Esophagus squamous epithelium (tissue), 5 donors: ENCODE results near the gene TMC3. TPM values are rescaled to one million over a fixed set of nuclear protein-coding genes. Genes with fewer than 3 reads are reported as not detected.

Experiments
- DNase-seq: peaks from one replicate; lab custom pipeline; 2025; lab: John Stamatoyannopoulos, UW
- H3K27ac ChIP-seq, 4 donors: fragments of 200-600 bp; sonication (generic); one replicate each; pipeline ENCODE4 v1.5.1; 2016 to 2019; ENCODE audit warnings: mild to moderate bottlenecking in 1 of 4
- H3K27me3 ChIP-seq, 4 donors: fragments of 200-600 bp; sonication (generic); 1 replicate in 3 of 4; 2 replicates in 1 of 4; pipeline versions ENCODE4 v1.5.1 to v1.6.0; 2017 to 2021; ENCODE audit warnings: antibody characterized with exemption in 1 of 4
- H3K36me3 ChIP-seq, 3 donors: fragments of 200-600 bp; sonication (generic); one replicate each; pipeline ENCODE4 v1.5.1; 2016 to 2019
- H3K4me1 ChIP-seq, 3 donors: fragments of 200-600 bp; sonication (generic); one replicate each; pipeline ENCODE4 v1.5.1; 2017 to 2019
- H3K4me3 ChIP-seq, 4 donors: fragments of 200-600 bp; sonication (generic); 1 replicate in 3 of 4; 2 replicates in 1 of 4; pipeline ENCODE4 v1.5.1; 2016 to 2019; ENCODE audit warnings: mild to moderate bottlenecking in 2 of 4, moderate library complexity in 1 of 4
- H3K9me3 ChIP-seq, 3 donors: fragments of 200-600 bp; sonication (generic); one replicate each; pipeline ENCODE4 v1.5.1; 2016 to 2019
- CTCF ChIP-seq, 6 experiments: fragments of 450-650 bp in 4 of 6; fragments of 200-600 bp in 2 of 6; sonication (generic) in 2 of 6; IDR thresholded peaks; one replicate each; pipeline ENCODE4 v1.5.1; 2016 to 2019; ENCODE audit warnings: antibody characterized with exemption in 6 of 6, mild to moderate bottlenecking in 4 of 6, moderate library complexity in 4 of 6
- POLR2A ChIP-seq, 4 donors: fragments of 450-650 bp; IDR thresholded peaks; one replicate each; pipeline ENCODE4 v1.6.1; 2017; ENCODE audit warnings: antibody characterized with exemption in 4 of 4, mild to moderate bottlenecking in 4 of 4, moderate library complexity in 3 of 4
- WGBS, 2 donors: methylation state at CpG; one replicate each; pipeline ENCODE4 v1.1.5; 2018; 5-methylcytosine and 5-hydroxymethylcytosine counted together
- intact Hi-C: fragments of 100-400 bp; cut with DNase I; formaldehyde crosslinking; loops from one replicate; pipeline ENCODE4 v1.15.0; 2022
- total RNA-seq, 4 donors: library from RNA; depleted of rRNA; stranded (reverse); fragments of >200 nt; gene quantifications; one replicate each; pipeline ENCODE4 v1.1.0, GENCODE V29; 2016
- donor health status: DM: yes; HTN: yes; CAD: no.

Gene TMC3
- total RNA-seq, 4 donors from 2014 or later, result not detected

GRCh38 chr15:81281766-81282605 is 92.0 kb downstream of the TMC3 start:
- no peak for DNase-seq
- peaks cover 0 to 4% (median 0%) of the 10 kb centered on the region in 3 donors for H3K9me3 ChIP-seq
- no peaks in the 10 kb centered on the region for H3K27me3 ChIP-seq
- H3K4me3 ChIP-seq, result no peak overlapping the region
- intact Hi-C loops, result no loop called here
- peaks cover 0 to 42% (median 0%) of the 10 kb centered on the region in 3 donors for H3K4me1 ChIP-seq
- peaks cover 0 to 4% (median 0%) of the 10 kb centered on the region in 3 donors for H3K36me3 ChIP-seq
- TF ChIP-seq POLR2A (IDR thresholded peaks at IDR 0.05), result no peak
- no peak for TF ChIP-seq CTCF (IDR thresholded peaks at IDR 0.05)
- H3K27ac ChIP-seq, result peak overlapping the region in 3 of 4 donors; percentile 32 to 67 (median 55)
- 82 to 91% methylated on average over 12 of the region's 12 CpGs for WGBS, 2 donors

- intact Hi-C loops, result no loop called here
- no peak for DNase-seq
Observed at GRCh38 chr15:81281456-81281735, 92.6 kb downstream of the TMC3 start.

More at GRCh38 chr15:81281456-81281735, 92.6 kb downstream of the TMC3 start:
- no peaks in the 10 kb centered on the region for H3K36me3 ChIP-seq
- peaks cover 0 to 42% (median 0%) of the 10 kb centered on the region in 3 donors for H3K4me1 ChIP-seq
- H3K27ac ChIP-seq, result peak overlapping the region in 3 of 4 donors; percentile 32 to 67 (median 55)
- TF ChIP-seq CTCF (IDR thresholded peaks at IDR 0.05) (no peak), POLR2A (IDR thresholded peaks at IDR 0.05) (no peak)
- H3K27me3 ChIP-seq, result no peaks in the 10 kb centered on the region
- WGBS, 2 donors, result 92 to 100% methylated on average over 3 of the region's 3 CpGs
- H3K4me3 ChIP-seq, result no peak overlapping the region
- H3K9me3 ChIP-seq, result peaks cover 0 to 6% (median 0%) of the 10 kb centered on the region in 3 donors

Other genes starting within 250 kb of the TMC3 start
- under 1 TPM in 2 of 4 donors, not detected in 2; 0.38 to 0.88 TPM for gene CFAP161, start 239.9 kb downstream of the TMC3 start, total RNA-seq
- 10 to 100 TPM in 1 of 4 donors, 1 to 10 TPM in 3; 2.3 to 20.0 (median 4.6) TPM for gene IL16, start 177.3 kb downstream of the TMC3 start, total RNA-seq
- gene STARD5, start 50.1 kb downstream of the TMC3 start, total RNA-seq, result 10 to 100 TPM; 14.9 to 21.2 (median 17.5) TPM